Dendritic cell treated with granulocyte-macrophage colony-stimulating factor and Interleukin-4, amounts not matched to agents 40 ng/mL and 50 ng/mL, for 4 days (primary cell): Measurements from ENCODE around the gene PRELID1.
"Not testable (repeated sequence)": the region's sequence is repeated elsewhere in the genome, so short reads cannot be mapped to it uniquely, and the experiment has no call there.

ENCODE experiments used
- H3K27ac Mint-ChIP-seq: one replicate; pipeline ENCODE4 v1.8.0; 2022; ENCODE audit warnings: mild to moderate bottlenecking, mixed read lengths
- H3K27me3 Mint-ChIP-seq: one replicate; pipeline ENCODE4 v1.8.0; 2022; ENCODE audit warnings: mild to moderate bottlenecking, mixed read lengths
- H3K36me3 Mint-ChIP-seq: one replicate; pipeline ENCODE4 v1.8.0; 2022; ENCODE audit warnings: low read depth, mixed read lengths
- H3K4me1 Mint-ChIP-seq: one replicate; pipeline ENCODE4 v1.8.0; 2022; ENCODE audit warnings: low read depth, mixed read lengths
- H3K4me3 Mint-ChIP-seq: one replicate; pipeline ENCODE4 v1.8.0; 2022; ENCODE audit warnings: mild to moderate bottlenecking, moderate library complexity, mixed read lengths
- H3K9me3 Mint-ChIP-seq: one replicate; pipeline ENCODE4 v1.8.0; 2022; ENCODE audit warnings: mixed read lengths
- intact Hi-C: fragments of 100-400 bp; cut with micrococcal nuclease; formaldehyde crosslinking; loops from one replicate; pipeline ENCODE4 v1.15.0; 2022

The PRELID1 gene

DNA sequence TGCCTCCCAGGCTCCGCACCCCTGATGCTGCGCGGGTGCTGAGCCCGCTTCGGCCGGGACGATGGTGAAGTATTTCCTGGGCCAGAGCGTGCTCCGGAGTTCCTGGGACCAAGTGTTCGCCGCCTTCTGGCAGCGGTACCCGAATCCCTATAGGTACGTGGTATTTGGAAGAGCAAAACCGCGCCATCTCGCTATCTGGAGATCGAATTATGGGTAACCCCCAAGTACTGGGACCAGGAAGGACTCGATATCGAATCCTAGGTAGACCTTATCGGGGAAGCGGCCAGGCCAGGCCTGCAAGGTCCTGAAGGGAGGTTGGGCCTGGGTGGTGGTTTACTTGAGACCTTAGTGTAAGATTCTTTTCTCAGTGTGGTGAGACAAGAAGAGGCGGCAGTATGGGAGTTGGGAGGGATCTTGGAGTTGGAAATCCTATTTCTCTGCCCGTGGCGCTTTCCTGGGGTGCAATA is 359 bp downstream of the PRELID1 start:
- peaks cover 59% of the 10 kb centered on the region for H3K36me3 Mint-ChIP-seq
- no peaks in the 10 kb centered on the region for H3K27me3 Mint-ChIP-seq
- H3K4me1 Mint-ChIP-seq = peaks cover 87% of the 10 kb centered on the region
- H3K9me3 Mint-ChIP-seq = no peaks in the 10 kb centered on the region
- peak overlapping the region; percentile 95 for H3K4me3 Mint-ChIP-seq
- H3K27ac Mint-ChIP-seq = peak overlapping the region; percentile 86
- intact Hi-C loops = loop anchor here (5.0 kb wide), 1 partner anchor 172 kb away; the partner anchor contains the start of gene NSD1

- Mint-ChIP-seq H3K27me3 (no peaks in the 10 kb centered on the region), H3K36me3 (peaks cover 63% of the 10 kb centered on the region), H3K4me1 (peaks cover 87% of the 10 kb centered on the region), H3K4me3 (peak overlapping the region; percentile 95), H3K27ac (peak overlapping the region; percentile 86), H3K9me3 (no peaks in the 10 kb centered on the region)
- intact Hi-C loops = loop anchor here (5.0 kb wide), 3 partner anchors 53 to 172 kb away; partner anchors contain the start of genes NSD1 and RGS14
Measured at GRCh38 chr5:177304392-177305119, 957 bp downstream of the PRELID1 start.

DNA sequence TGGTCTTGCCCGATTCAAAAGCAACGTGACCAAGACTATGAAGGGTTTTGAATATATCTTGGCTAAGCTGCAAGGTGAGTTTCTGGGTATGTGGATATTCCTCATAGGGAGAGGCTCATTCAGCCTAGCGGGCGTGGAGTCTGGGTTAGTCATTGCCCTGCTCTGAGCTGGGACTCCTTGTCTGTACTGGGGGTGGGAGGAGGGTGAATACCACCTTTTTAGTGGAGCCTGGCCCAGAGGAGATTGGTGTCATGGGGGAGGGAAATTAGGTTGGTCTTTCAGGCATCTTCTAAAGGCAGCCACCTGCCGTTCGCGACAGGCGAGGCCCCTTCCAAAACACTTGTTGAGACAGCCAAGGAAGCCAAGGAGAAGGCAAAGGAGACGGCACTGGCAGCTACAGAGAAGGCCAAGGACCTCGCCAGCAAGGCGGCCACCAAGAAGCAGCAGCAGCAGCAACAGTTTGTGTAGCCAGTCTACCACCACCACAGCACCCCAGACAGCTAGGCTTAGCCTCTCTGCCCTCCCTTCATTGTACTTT is 2.6 kb downstream of the PRELID1 start:
- not testable (repeated sequence) for H3K9me3 Mint-ChIP-seq, H3K4me3 Mint-ChIP-seq, H3K27me3 Mint-ChIP-seq
- Mint-ChIP-seq H3K27ac (peak overlapping the region; percentile 85), H3K4me1 (peaks cover 87% of the 10 kb centered on the region), H3K36me3 (peaks cover 60% of the 10 kb centered on the region)
- intact Hi-C loops = loop anchor here (5.0 kb wide), 2 partner anchors 51 to 151 kb away; partner anchors contain the start of gene RGS14

- peak overlapping the region; percentile 85 for H3K27ac Mint-ChIP-seq
- H3K36me3 Mint-ChIP-seq = peaks cover 53% of the 10 kb centered on the region
- intact Hi-C loops = loop anchor here (5.0 kb wide), 2 partner anchors 50 to 150 kb away; partner anchors contain the start of gene RGS14
- no peaks in the 10 kb centered on the region for H3K9me3 Mint-ChIP-seq
- H3K4me1 Mint-ChIP-seq = peaks cover 87% of the 10 kb centered on the region
- peaks cover 2% of the 10 kb centered on the region for H3K27me3 Mint-ChIP-seq
- H3K4me3 Mint-ChIP-seq = peak overlapping the region; percentile 39
Measured at GRCh38 chr5:177306674-177307543, 3.3 kb downstream of the PRELID1 start.

DNA sequence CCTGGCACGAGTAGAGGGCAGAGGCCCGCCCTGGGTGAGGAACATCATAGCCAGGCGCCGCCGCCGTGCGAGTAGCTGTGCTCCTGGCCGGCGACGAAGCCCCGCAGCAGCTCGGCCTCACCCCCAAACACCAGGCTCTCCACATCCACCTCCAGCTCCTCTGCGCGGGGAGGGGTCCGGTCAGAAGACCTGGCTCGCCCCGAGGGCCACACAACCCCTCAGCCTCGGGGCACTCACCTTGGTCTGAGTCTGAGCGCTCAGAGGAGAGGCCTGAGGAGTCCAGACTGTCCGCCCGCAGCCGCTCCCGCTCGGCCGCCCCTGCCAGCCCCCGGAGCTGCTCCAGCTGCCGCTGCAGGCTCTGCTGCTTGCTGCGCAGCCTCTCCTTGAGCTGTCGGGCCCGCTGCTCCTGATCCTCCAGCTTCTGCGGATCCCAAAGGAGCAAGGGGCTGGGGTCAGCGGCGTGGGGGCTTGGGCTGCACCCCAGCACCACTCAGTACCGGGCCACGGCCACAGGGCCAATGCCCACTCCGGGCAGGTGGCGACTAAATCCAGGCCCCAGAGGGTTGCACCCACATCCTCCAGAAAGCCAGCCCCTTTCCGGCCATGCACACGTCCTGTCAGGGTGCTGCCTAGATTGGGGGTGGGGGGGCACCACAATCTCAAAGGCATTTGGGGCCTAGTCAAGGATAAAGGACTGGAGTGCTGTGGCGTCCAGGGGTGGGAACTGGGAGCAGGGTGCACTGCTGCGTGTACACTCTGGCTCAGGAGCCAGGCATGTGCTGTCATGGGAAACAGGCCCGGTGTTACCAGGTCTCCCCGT is 4.2 kb downstream of the PRELID1 start:
- H3K4me3 Mint-ChIP-seq = peak overlapping the region; percentile 39
- no peaks in the 10 kb centered on the region for H3K9me3 Mint-ChIP-seq
- H3K36me3 Mint-ChIP-seq = peaks cover 52% of the 10 kb centered on the region
- H3K4me1 Mint-ChIP-seq = peaks cover 89% of the 10 kb centered on the region
- peaks cover 2% of the 10 kb centered on the region for H3K27me3 Mint-ChIP-seq
- intact Hi-C loops = loop anchor here (5.0 kb wide), 2 partner anchors 50 to 150 kb away; partner anchors contain the start of gene RGS14
- peak overlapping the region; percentile 85 for H3K27ac Mint-ChIP-seq

- Mint-ChIP-seq H3K4me1 (peaks cover 95% of the 10 kb centered on the region), H3K27me3 (peaks cover 2% of the 10 kb centered on the region), H3K36me3 (peaks cover 43% of the 10 kb centered on the region), H3K4me3 (no peak overlapping the region), H3K27ac (peak overlapping the region; percentile 16), H3K9me3 (no peaks in the 10 kb centered on the region)
- intact Hi-C loops = loop anchor here (5.0 kb wide), 2 partner anchors 49 to 149 kb away; partner anchors contain the start of gene RGS14
Measured at GRCh38 chr5:177308740-177309139, 5.1 kb downstream of the PRELID1 start.

GRCh38 chr5:177309351-177310191 is 6.0 kb downstream of the PRELID1 start:
- intact Hi-C loops = loop anchor here (5.0 to 10.0 kb wide), 3 partner anchors 48 to 185 kb away; partner anchors contain the start of genes PDLIM7 and RGS14
- Mint-ChIP-seq H3K9me3 (no peaks in the 10 kb centered on the region), H3K36me3 (peaks cover 34% of the 10 kb centered on the region), H3K27ac (peak overlapping the region; percentile 16), H3K4me3 (no peak overlapping the region), H3K27me3 (peaks cover 2% of the 10 kb centered on the region), H3K4me1 (peaks cover 92% of the 10 kb centered on the region)

DNA sequence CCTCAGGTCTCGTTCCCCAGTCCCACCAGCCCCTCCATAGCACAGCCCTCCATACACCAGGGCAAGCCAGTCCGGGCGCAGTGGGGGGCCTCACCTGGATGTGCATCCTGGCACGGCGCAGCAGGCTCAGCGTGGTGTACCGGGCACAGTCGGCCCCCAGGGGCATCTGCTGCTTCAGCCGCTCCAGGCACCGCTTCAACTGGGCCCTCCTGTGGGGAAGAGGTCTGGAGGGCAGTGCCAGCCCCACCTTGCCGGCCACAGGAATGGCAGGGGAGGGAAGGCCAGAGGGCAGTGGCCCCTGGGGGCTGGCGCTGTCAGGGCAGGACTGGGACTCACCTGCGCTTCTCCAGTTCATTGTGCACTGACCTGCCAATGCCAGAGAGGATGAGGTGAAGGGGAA is 6.7 kb downstream of the PRELID1 start:
- peaks cover 27% of the 10 kb centered on the region for H3K36me3 Mint-ChIP-seq
- no peak overlapping the region for H3K4me3 Mint-ChIP-seq
- no peaks in the 10 kb centered on the region for H3K9me3 Mint-ChIP-seq
- intact Hi-C loops = loop anchor here (10.0 kb wide), 1 partner anchor 184 kb away; the partner anchor contains the start of gene PDLIM7
- H3K27me3 Mint-ChIP-seq = peaks cover 2% of the 10 kb centered on the region
- H3K4me1 Mint-ChIP-seq = peaks cover 84% of the 10 kb centered on the region
- no peak overlapping the region for H3K27ac Mint-ChIP-seq

DNA sequence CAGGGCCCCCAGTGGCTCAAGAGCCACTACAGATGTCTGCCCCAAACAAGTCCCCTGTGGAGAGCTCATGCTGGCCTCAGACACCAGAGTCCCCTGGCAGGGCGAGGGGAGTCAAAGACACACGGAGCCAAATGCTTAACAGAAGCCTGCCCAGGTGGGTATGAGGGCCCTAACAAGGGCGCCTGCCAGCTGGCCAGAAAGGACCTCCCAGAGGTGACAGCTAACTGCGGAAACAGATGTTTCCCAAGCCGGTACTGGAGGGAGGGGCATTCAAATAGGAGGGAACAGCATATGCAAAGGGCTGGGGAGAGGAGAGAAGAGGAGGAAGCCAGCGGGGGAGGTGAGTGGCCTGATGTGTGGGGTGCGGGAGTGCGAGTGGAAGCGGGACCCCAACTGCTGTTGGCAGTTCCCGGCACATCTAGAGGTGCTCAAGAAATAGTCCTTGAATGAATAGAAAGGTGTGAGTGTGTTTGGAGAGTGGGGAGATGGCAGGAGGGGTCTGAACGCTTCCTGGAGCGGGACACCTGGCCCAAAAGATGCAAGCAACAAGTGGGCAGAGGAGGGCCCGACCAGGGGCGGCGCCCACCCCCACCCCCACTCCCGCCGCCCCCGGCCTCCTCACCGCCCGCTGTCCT is 7.3 kb downstream of the PRELID1 start:
- H3K4me3 Mint-ChIP-seq = peak overlapping the region; percentile 72
- peaks cover 79% of the 10 kb centered on the region for H3K4me1 Mint-ChIP-seq
- no peaks in the 10 kb centered on the region for H3K9me3 Mint-ChIP-seq
- H3K36me3 Mint-ChIP-seq = peaks cover 23% of the 10 kb centered on the region
- peak overlapping the region; percentile 20 for H3K27ac Mint-ChIP-seq
- peaks cover 2% of the 10 kb centered on the region for H3K27me3 Mint-ChIP-seq
- intact Hi-C loops = loop anchor here (10.0 kb wide), 1 partner anchor 184 kb away; the partner anchor contains the start of gene PDLIM7

DNA sequence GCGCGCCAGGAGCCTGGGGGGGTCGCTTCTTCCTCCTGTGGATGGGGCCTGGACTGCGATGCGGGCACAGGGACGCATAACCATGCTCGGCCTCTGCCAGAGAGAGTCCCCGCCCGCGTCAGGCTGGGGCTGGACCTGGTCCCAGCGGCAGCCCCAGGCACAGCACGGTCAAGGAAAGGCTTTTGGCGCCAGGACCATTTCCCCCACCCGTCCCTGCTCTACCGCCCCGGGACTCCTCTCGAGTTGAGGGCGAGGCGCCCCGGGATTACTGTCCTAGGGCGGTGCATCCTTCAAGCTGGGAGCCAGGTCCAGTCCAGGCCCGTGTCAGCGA is 7.8 kb downstream of the PRELID1 start:
- no peaks in the 10 kb centered on the region for H3K9me3 Mint-ChIP-seq
- peak overlapping the region; percentile 20 for H3K27ac Mint-ChIP-seq

DNA sequence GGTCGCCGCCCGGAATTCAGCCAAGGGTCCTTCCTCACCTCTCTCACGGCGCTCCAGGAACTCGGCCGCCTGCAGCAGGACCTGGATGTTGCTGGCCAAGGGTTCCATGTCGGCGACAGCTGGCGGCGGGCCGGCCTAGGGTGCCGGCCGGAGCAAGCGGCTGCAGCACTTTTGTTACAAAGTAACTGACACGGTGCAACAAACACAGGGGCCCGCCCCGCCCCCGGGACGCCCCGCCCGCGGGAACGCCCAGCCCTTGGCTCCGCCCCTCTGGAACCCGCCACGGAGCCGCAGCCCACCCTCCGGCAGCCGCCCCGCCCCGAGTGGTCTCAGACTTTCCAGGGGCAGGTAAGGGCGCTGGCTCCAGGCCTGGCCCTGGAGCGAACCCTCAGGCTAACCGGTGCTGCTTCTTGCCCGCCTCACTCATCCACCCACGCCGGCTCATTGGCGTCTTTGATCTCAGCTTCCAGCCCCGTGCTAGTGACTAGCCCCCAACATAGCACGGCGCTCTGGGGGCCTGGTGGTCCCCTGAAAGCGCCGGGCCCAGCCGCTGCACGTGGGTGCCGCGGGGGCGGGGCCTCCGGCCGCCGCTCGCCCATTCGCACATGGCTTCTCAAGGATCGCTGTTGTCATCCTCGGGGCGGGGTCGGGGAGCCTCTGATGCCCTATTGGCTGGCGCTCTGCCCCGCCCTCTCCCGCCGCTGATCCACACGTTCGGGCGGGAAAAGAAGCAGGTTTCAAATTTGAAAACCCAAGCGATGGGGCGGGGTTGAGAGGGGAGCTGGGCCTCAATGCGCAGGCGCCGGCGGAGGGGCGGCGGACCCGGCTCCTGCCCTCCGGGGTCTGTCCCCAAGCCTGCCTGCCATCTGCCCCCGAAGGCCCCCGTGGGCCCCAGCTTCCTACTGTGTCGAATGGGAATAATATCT is 8.4 kb downstream of the PRELID1 start, which contains the start of gene MXD3:
MXD3 (minus strand) TSS at position 176 of the 926 bp plus-strand sequence; CDS start at position 108, 68 bp downstream.
- Mint-ChIP-seq H3K4me3 (peak within 1 kb of the TSS; percentile 81), H3K27me3 (peaks cover 2% of the 10 kb centered on the region), H3K9me3 (no peaks in the 10 kb centered on the region), H3K4me1 (peaks cover 72% of the 10 kb centered on the region), H3K27ac (peak within 1 kb of the TSS; percentile 63), H3K36me3 (peaks cover 19% of the 10 kb centered on the region)
- intact Hi-C loops = loop anchor here (10.0 kb wide), 1 partner anchor 183 kb away; the partner anchor contains the start of gene PDLIM7

More for the DNA sequence above, 7.8 kb downstream of the PRELID1 start:
- intact Hi-C loops = loop anchor here (10.0 kb wide), 1 partner anchor 183 kb away; the partner anchor contains the start of gene PDLIM7
- Mint-ChIP-seq H3K36me3 (peaks cover 23% of the 10 kb centered on the region), H3K27me3 (peaks cover 2% of the 10 kb centered on the region), H3K4me1 (peaks cover 79% of the 10 kb centered on the region), H3K4me3 (peak overlapping the region; percentile 60)
